Measurements from ENCODE around the gene DNAJC30.

The DNAJC30 gene

DNA sequence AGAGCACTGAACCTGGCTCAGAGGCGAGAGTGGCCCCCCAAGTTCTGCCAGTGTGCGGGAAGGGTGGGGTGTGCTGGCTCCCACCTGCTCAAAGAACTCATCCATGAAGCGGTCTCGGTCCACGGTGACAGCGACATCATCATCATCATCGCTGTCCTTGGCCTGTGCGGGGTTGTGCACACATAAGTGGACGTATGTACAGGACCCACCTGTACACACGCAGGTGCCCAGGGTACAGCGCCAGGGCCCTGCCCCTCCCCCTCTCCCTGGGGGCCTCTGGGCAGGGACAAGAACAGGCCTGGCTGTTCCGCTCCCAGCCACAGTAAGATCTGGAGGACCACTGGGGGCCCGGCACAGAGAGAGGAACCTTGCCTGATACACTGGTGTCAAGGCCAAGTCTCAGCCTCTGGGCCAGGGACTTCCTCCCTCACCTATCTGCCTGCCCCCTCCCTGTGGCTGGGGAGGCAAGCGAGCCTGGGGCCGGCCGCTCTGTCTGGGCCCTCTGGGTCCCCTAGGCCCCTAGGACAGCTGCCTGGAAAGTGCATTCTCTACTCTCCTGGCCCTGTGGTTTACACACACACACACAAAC lies 25.8 kb upstream of the DNAJC30 start:
- DNase-seq (ENCODE audit: low read depth in 2 of 2) = no peak

DNA sequence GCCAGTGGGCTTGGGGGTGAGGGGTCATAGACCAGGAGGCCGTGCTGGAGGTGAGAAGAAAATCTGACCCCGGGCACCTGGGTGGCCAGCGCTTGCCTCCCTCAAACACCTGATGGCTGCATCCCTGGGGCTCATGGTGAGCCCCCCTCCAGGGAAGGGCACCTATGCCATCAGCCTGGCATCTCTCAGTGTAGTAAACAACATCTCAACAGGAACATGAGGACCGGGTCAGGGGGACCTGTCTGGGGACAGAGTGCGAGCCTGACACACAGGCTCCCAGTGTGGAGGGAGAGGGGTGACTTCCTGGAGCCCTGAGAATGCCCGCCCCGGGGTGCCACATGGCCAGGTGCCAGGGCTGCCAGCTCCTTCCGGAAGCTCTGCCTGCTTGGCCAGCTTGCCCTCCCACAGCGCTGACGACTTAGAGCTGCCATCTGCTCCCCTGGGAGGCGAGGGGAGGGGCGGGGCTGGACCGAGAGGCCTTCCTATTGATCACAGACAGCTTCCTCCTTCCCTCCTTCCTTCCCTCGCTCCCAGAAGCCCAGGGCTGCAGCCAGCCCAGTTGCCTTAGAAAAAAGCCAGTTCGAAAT lies 23.9 kb upstream of the DNAJC30 start:
- no peak for DNase-seq (ENCODE audit: low read depth in 2 of 2)

DNA sequence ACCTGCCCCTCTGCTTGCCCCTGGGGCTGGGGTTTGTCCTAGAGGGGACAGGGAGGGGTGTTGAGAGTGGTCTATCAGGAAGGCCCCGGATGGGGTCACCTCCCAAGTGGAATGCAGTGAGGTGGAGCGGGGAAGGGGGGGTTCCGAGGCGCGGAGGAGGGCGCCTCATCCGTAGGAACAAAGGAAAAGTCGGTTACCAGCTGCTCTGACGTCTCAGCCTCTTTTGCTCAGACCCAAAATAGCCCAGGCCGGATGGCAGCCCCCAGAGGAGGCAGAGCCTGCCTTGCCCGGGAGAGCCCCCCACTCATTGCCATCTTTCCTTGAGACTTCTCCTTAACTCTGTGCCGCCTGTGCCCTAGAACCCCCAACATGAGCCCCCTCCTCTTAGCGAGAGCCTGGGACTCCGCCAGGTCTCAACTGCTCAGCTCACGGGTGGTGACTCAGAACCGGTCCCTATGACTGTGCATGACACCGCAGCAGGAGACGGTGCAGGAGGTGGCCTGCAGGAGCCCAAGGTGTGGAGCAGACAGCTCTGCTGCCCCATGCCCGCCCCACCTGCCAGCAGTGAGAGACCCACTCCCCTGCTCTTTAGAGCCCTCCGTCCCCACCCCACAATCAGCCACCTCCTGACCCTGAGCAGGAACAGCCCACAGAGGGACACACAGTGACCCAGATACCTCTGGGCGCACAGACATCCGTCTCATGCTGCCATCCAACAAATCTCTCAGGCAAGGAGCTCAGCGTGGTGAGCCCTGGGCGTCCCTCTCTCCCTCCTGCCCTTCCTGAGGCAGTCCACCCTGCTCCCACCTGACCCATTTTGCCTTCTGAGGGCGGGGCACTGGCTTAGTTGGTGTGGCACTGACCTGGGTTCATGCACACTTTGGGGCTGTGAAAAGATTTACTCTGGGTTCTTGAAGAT lies 23.1 kb upstream of the DNAJC30 start:
- no peak for DNase-seq (ENCODE audit: low read depth in 2 of 2)

DNA sequence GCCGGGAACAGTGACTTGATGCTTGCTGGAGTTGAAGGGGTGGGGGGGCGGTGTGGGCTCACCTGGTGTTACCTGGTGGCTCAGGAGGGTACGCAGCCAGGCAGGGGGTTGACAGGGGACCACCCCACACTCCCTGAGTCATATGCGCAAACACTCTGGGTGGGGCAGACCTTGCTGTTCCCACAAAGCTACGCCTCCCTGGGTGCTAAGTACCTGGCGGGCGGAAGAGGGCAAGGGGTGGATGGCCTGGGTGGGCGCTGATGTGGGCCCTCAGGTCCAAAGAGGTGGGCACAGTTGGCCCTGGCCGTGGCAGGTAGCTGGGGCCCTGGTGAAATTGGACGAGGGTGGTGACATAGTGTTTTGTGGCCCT lies 22.3 kb upstream of the DNAJC30 start:
- DNase-seq (ENCODE audit: low read depth in 2 of 2) = no peak

DNA sequence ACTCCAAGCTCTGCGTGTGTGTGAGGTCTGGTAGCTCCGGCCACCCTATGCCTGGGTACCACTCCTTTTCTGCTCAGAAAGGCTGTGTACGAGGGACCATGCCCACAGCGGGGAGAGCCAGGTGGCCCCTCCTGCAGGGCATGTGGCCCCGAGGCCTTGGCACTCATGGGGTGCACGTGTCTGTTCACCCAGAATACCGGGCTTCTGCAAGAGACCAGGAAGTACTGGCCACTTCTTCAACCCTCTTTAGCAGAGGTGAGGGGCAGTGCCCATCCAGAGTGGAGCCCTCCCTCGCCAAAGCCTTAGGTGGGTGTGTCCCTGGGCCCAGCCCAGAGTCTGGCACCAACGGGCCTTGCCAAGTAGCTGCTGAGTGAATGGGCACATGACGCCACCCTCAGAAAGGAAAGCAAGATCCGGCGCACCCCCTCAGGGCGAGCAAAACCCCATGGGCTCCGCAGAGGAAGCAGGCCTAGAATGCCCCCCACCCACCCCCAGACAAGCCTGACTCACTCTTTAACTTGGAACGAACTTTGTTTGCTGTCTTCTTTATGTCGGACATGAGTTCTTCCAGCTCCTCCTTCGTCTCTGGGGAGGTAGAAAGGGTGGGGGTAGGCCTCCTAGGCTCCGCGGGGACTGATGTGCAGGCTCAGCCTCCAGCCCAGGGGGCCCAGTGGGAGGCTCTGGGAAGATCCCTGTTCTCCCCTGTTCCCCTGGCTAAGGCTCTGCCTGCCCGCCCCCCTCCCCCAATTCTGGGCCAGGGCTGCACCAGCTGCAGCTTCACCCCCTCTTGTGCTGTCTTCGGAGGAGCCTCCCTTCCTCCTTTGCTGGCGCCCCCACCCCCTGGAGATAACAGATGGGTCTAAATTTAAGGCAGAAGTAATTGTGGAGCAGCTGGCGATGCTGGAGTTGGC lies 21.6 kb upstream of the DNAJC30 start:
- DNase-seq (ENCODE audit: low read depth in 2 of 2) = no peak

DNA sequence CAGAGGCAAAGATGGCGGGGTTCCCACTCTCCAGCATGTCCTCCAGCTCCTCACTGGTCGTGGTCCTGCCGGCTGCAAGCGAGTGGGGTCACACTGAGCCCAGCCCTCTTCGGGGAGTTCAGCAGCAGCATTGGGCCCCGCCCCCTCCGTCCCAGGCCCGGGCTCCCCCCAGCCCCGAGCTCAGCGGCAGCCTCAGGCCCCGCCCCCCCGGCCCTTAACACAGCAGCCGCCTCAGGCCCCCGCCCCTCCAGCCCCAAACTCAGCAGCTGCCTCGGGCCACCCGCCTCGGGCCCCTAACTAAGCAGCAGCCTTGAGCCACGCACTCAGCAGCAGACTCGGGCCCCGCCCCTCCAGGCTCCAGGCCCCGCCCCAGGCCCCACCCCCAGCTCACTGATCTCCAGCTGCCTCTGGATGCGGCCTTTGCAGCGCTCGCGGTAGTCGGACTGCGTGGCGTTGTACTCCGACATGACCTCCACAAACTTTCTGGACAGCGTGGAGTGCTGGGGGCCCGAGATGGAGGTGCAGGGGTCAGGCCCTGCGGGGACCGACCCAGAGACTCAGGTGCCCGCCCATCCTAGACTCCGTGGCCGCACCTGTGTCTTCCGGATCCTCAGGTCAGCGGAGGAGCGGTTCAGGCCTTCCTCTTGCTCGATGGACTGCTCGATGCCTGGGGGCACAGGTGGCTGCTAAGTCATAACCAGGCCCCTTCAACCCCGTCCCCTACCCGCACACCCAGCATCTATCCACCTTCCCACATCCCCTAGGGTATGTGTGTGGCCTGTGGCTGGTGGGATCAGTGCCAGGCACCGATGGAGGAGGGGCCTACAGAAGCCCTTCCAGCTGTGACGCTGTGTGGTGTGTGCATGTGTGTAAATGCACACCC lies 20.7 kb upstream of the DNAJC30 start:
- no peak for DNase-seq (ENCODE audit: low read depth in 2 of 2)

DNA sequence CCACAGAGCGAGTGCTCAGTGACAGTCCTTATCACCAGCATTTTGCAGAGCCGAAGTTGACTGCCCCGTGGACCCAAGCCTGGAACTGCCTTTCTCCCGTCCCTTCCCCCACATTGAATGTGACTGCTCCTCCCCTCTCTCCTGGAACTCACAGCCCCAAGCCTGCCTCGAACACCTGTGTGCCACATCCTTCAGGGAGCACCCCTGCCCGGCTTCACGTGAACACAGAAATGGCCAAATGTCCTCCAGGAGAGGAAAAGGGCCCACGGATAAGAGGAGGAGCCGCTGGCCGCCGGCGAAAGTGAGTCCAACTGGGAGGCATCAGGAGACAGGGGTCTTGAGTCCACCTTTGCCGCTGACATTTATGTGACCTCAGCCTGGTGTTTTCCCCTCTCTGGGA lies 20.0 kb upstream of the DNAJC30 start:
- DNase-seq (ENCODE audit: low read depth in 2 of 2) = no peak

DNA sequence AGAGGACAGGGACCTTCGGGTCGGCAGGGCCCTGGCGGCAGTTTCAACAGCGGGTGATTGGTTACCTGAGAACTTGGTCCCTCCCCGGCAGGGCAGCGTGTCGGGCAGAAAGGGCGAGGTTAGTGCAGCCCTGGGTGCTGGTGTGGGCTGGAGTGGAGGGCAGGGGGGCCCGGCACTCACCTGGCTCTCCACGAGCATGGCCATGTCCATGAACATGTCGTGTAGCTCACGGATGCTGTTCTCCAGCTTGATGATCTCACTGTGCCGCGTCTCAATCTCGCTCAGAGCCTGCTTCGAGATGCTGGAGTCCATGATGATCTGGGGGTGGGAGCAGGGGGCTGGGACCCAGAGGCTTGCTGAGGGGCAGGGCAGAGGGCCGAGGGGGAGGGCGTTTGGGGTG lies 19.4 kb upstream of the DNAJC30 start:
- DNase-seq (ENCODE audit: low read depth in 2 of 2) = no peak

DNA sequence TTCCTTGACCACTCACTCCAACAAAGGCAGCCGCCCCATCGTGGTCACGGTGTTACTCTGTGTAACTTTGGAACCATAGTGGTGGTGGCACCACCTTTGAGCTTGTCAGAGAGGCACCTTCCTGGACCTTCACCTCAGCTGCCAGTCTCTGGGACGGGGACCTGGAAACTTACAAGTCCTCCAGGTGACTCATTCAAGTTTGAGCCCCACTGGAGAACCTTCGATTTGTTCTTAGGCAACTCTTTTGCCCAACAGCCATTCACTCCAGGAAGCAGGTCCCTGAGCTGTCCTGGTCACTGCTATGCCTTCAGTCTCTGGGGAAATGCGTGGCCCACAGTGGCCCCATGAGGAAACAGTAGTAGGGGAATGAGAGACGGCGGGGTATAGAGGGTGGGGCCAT lies 19.0 kb upstream of the DNAJC30 start:
- DNase-seq (ENCODE audit: low read depth in 2 of 2) = no peak

DNA sequence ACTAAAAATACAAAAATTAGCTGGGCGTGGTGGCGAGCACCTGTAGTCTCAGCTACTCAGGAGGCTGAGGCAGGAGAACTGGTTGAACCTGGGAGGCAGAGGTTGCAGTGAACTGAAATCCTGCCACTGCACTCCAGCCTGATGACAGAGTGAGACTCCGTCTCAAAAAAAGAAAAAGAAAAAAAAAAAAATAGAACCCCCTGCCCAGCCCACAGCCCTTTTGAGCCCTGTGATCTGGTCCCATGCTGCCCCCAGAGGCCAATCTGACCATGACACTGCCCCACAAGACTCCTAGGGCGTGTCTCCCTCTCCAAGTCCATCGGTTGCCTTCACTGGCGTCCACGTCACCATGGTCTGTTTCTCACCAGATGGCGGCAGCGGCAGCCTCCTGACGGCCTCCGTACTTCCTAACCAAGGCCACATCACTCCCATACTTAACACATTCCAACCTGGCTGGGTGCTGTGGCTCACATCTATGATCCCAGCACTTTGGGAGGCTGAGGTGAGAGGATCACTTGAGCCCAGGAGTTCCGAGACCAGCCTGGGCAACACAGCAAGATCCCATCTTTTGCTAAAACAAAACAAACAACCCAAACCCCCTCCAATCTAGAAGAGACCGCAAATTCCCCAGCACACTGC lies 18.2 kb upstream of the DNAJC30 start:
- no peak for DNase-seq (ENCODE audit: low read depth in 2 of 2)

DNA sequence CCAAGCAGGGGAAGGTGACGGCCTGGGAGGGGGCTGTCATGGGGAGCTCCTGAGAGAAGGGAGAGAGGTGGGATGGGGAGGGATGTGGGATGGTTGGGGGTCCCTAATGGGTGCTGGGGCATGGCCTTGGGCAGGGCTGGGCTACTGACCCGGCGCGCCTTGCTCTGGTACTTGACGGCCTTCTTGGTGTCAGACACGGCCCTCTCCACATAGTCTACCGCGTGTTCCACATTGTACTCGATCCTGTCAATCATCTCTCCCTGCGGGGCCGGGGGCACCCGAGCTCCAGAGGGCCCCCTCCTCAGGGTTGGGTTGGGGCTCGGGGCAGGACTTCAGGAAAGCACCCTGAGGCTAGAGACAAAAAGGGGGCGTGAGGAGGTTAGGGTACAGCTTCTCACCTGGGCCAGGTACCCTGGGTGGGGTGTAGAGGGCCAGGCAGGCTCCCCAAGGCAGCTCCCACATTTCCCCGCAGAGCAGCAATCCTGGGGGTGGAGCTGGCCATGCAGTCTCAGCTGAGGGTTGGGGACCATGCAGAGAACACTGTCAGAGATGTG lies 17.4 kb upstream of the DNAJC30 start:
- no peak for DNase-seq (ENCODE audit: low read depth in 2 of 2)

DNA sequence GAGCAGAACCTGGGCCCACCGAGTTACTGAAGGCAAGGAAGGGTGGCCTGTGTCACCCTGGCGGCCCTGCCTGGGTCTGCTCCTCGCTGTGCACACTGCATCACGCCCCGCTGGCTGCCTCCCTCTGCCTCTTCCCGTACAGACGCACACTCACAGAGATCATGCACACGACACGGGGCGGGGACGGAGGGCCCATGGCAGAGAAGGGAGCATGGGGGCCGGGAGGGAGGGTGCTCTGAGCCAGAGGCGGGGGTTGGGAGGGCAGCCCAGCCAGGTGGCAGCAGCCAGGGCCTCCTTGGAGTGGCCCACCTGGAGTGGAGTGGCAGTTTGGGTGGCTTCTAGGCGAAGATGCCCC lies 16.8 kb upstream of the DNAJC30 start:
- DNase-seq (ENCODE audit: low read depth in 2 of 2) = no peak

DNA sequence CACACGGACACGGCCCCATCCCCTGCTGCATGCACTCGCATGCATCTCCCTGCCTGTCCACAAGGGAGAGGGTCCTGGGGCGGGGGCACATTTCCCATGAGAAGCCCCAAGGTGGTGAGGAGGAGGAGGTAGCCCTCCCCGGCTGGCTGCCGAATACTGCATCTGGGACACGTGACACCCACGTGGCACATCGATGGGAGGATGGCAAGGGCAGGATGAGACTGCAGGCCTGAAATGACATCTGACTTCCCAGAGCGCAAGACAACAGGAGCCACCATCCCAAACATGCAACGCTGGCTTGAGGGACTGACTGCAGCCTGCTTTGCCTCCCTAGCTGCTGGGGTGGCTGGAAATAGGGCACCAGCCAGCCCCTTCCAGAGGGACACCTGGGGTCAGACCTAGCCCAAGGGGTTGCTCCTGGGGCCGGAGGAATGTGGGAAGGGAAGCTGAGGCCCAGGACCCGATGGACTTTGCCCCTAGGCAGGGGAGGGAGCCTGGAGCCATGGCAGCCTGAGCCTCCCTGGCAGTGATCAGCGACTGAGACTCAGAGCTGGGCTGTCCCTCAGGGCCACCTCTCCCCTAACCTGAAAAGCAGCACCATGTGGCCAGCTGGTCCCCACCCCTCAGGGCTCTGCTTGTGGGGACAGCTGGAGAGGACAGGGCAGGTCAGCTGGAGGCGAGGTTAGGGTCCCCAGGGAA lies 16.3 kb upstream of the DNAJC30 start:
- DNase-seq (ENCODE audit: low read depth in 2 of 2) = no peak

DNA sequence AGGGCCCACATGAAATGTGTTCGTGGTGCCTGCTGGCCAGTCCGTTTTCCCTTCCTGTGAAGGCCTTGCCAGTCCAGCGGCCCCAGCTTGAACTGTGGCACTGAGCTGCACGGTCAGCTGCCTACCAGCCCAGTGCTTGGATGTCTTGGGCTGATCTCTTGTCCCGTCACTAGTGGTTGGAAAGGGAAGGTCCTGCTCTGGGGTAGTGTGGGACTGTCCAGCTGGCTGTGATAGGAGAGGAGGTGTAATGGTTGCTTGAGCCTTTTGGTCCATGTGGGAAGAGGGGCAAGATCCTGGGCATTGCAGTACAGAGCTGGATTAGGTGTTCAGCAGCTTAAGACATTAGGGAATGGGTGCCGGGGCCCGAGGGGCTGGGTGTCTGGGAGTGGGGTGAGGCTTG lies 15.2 kb upstream of the DNAJC30 start:
- no peak for DNase-seq (ENCODE audit: low read depth in 2 of 2)

DNA sequence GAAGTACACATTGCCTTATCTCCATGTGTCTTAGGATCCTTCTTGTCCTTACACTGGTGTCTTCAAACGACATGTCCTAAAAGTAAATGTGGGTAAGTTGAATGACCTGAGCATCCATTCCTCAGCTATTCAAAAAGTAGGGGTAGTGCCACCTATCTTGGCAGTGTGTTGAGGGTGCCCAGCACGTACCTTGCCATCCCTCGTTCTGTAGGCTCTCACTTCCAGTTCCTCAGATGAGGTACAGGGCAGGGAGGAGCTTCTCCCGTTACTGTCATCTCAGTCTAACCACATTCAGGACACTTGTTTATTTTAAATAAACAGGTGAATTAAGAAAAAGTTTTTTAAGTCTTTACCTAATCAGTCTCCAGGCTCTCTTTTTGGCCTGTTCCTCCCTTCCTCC lies 13.1 kb upstream of the DNAJC30 start:
- DNase-seq (ENCODE audit: low read depth in 2 of 2) = no peak

DNA sequence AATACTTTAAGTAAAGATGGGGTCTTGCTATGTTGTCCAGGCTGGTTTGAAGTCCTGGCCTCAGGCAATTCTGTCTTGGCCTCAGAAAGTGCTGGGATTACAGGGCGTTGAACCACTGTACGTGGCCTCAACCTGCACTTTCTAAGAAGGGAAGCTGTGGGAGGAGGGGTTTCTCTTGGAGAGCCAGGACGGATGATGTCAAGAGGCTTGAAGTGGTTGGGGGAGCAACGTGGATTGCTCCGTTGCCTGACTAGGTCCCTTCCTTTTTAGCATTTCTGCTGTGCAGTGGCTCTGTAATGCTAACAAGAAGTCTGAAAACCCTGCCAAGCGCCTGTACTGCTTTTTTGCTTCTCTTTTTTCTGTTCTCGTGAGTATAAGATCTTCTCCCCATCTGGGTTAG lies 7.4 kb upstream of the DNAJC30 start:
- DNase-seq (ENCODE audit: low read depth in 2 of 2) = no peak

DNA sequence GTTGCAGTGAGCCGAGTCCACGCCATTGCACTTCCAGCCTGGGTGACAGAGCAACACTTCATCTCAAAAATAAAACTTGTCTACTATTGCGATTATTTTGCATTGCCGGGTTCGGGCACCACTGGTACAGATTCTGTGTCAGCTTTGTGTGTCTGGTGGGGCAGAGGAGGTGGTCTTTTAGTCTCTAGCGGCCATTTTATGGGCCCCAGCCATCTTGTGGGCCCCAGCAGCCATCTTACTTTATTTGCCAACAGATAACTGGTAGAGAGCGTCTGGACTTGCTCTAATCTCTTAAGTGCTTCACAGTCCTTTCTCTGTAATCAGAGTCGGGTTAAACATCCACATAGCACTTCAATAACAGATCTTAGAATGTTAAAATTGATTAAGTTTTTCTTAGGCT lies 5.0 kb upstream of the DNAJC30 start:
- no peak for DNase-seq (ENCODE audit: low read depth in 2 of 2)

DNA sequence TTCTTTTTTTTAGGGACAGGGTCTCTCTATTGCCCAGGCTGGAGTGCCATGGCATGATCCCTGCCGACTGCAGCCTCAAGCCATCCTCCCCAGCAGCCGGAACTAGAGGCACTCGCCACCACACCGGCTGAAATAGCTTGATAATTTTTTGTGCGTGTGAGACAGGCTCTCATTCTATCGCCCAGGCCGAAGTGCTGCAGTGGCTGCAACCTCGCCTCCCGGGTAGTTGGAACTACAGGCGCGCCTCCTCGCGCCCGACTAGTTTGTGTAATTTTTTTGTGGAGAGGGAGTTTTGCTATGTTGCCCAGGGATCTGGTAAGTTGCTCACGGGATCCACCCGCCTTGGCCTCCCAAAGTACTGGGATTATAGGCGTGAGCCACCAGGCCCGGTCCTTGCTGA lies 2.1 kb upstream of the DNAJC30 start:
- no peak for DNase-seq (ENCODE audit: low read depth in 2 of 2)

DNA sequence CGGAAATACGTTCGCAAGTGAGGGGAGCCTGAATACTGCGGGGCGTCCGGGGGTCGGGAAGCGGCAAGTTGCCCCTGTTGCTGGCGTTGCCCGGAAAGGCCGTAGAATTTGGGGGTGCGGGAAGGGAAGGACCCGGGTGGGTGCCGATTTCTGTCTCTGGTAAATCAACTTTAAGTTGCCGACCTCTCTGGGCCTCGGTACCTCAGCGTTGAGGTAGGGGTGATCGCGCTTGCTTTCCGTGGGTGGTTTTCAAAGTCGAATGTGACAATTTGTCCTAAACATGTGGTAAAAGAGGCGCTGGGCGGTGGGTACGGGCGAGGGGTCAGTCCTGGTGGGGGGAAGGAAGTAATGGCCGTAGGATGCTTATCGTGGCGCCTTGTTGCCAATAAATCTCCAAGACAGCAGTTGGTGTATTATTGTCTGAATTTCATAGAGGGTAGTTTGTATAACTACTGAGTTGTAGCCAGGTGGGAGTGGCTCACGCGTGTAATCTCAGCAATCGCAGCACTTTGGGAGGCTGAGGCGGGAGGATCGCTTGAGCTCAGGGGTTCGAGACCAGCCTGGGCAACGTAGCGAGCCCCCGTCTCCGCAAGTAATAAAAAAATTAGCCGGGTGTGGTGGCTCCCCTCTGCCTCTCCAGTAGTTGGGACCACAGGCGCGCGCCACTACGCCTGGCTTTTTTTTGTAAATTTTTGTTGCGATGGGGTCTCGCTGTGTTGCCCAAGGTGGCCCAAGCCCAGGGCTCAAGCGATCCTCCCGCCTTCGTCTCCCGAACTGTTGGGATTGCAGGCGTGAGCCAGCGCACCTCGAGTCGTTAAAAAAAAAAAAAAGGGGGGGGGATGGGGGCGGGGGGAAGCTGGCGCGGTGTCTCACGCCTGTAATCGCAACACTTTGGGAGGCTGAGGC lies 788 bp upstream of the DNAJC30 start:
- DNase-seq (ENCODE audit: low read depth in 2 of 2) = no peak
